ENCODE results near the gene DPF3. TPM values are rescaled to one million over a fixed set of nuclear protein-coding genes. Genes with fewer than 3 reads are reported as not detected.

DPF3 gene
- total and polyA plus RNA-seq, 2 of the 13 experiments (the other 11 are each of a cell fraction or from before 2014, with no cell fraction given): 0.09 to 0.60 TPM

- no peak for TF ChIP-seq SKI (IDR thresholded peaks at IDR 0.05; ENCODE audit: partially characterized antibody)
- TF ChIP-seq ZFP90 (CRISPR knock-in tag; IDR thresholded peaks at IDR 0.05; ENCODE audit: borderline replicate concordance): no peak
- no peak for TF ChIP-seq ZBTB46 (CRISPR knock-in tag; IDR thresholded peaks at IDR 0.05; ENCODE audit: borderline replicate concordance)
- TF ChIP-seq ZNF225 (CRISPR knock-in tag; IDR thresholded peaks at IDR 0.05): no peak
- peak; percentile 59; the same call in 1 of the 2 replicates for TF ChIP-seq GFI1 (CRISPR knock-in tag; IDR thresholded peaks at IDR 0.05; ENCODE audit: borderline replicate concordance)
- no peak for TF ChIP-seq ZNF441 (CRISPR knock-in tag; IDR thresholded peaks at IDR 0.05; ENCODE audit: borderline replicate concordance)
- peak; percentile 6; the same call in 1 of the 2 replicates for TF ChIP-seq ZNF761 (CRISPR knock-in tag; conservative IDR thresholded peaks at IDR 0.05)
- no peak for TF ChIP-seq KMT2B (CRISPR knock-in tag; IDR thresholded peaks at IDR 0.05)
- no peak for TF ChIP-seq ZNF737 (CRISPR knock-in tag; IDR thresholded peaks at IDR 0.05; ENCODE audit: borderline replicate concordance)
- no peak for TF ChIP-seq ZNF530 (CRISPR knock-in tag; IDR thresholded peaks at IDR 0.05; ENCODE audit: low read depth)
- no peak for TF ChIP-seq ZNF777 (CRISPR knock-in tag; IDR thresholded peaks at IDR 0.05)
- TF ChIP-seq HNRNPLL (IDR thresholded peaks at IDR 0.05; ENCODE audit: low read depth, low read length, poor library complexity, severe bottlenecking): peak; percentile 69
- TF ChIP-seq MLX (CRISPR knock-in tag; IDR thresholded peaks at IDR 0.05): no peak
- TF ChIP-seq ARID3A (IDR thresholded peaks at IDR 0.05; ENCODE audit: low read depth, low read length): no peak
- TF ChIP-seq ZNF343 (CRISPR knock-in tag; IDR thresholded peaks at IDR 0.05): no peak
- TF ChIP-seq ZNF678 (CRISPR knock-in tag; IDR thresholded peaks at IDR 0.05): no peak
- TF ChIP-seq AKAP8 (CRISPR knock-in tag; IDR thresholded peaks at IDR 0.05): no peak; the same call in 1 of the 2 replicates
- TF ChIP-seq HMG20A (CRISPR knock-in tag; IDR thresholded peaks at IDR 0.05; ENCODE audit: borderline replicate concordance): no peak
- TF ChIP-seq USF2 (IDR thresholded peaks at IDR 0.05; ENCODE audit: low read depth, low read length): no peak
- 0 out of 2 replicates have a peak, but pooled peaks have one; percentile 18 for TF ChIP-seq USF2 (CRISPR knock-in tag; IDR thresholded peaks at IDR 0.05; ENCODE audit: borderline replicate concordance)
- TF ChIP-seq ATAD3A (CRISPR knock-in tag; IDR thresholded peaks at IDR 0.05): no peak
- TF ChIP-seq ZSCAN31 (CRISPR knock-in tag; IDR thresholded peaks at IDR 0.05; ENCODE audit: low read depth): 0 out of 2 replicates have a peak, but pooled peaks have one; percentile 56
- TF ChIP-seq MXD3 (CRISPR knock-in tag; IDR thresholded peaks at IDR 0.05): no peak
- TF ChIP-seq ELK4 (CRISPR knock-in tag; IDR thresholded peaks at IDR 0.05; ENCODE audit: borderline replicate concordance): no peak
Measured at GRCh38 chr14:72925815-72926291, 32.0 kb upstream of the DPF3 start (continued).
